K562 (cell line): ENCODE results near the gene ZNF284. TPM values are rescaled to one million over a fixed set of nuclear protein-coding genes. Genes with fewer than 3 reads are reported as not detected.

Experiments used
- ADNP ChIP-seq: fragments of 200-800 bp; sonication (Bioruptor generic); IDR thresholded peaks from 2 replicates; pipeline ENCODE4 v1.6.1; 2016; ENCODE audit warnings: missing genetic modification characterization, missing compliant biosample characterization
- BDP1 ChIP-seq: IDR thresholded peaks from 3 replicates; pipeline ENCODE4 v1.6.1; 2011; ENCODE audit not compliant: insufficient read length, insufficient read depth
- CEBPG ChIP-seq, 3 experiments: fragments of 200-800 bp in 1 of 3; sonication (Bioruptor generic) in 1 of 3; sonication (generic) in 1 of 3; formaldehyde crosslinking in 1 of 3; IDR thresholded peaks in 2 of 3; conservative IDR thresholded peaks in 1 of 3; 2 replicates each; pipeline versions ENCODE4 v1.6.1 to v1.8.0; 2016 to 2022; ENCODE audit warnings: missing compliant biosample characterization in 2 of 3, missing genetic modification characterization in 2 of 3, mild to moderate bottlenecking in 1 of 3, missing genetic modification reagents in 1 of 3
- MYNN ChIP-seq, 2 experiments: sonication (generic); formaldehyde crosslinking in 1 of 2; IDR thresholded peaks; 2 replicates each; pipeline versions ENCODE4 v1.5.0 to v1.6.1; 2016 to 2020; ENCODE audit warnings: antibody characterized with exemption in 1 of 2, missing genetic modification reagents in 1 of 2
- RBM15 ChIP-seq: fragments of 200-400 bp; formaldehyde crosslinking; IDR thresholded peaks from 2 replicates; pipeline ENCODE4 v1.6.1; 2018; ENCODE audit warnings: mild to moderate bottlenecking, low read length, moderate library complexity; ENCODE audit not compliant: insufficient read depth
- SMAD3 ChIP-seq: fragments of 450-650 bp; formaldehyde crosslinking; conservative IDR thresholded peaks from 2 replicates; pipeline ENCODE4 v1.4.0; 2020; ENCODE audit warnings: mild to moderate bottlenecking
- SPI1 ChIP-seq: IDR thresholded peaks from 2 replicates; pipeline ENCODE4 v1.6.1; 2011; ENCODE audit warnings: low read depth, low read length, control low read depth, borderline replicate concordance
- SREBF1 ChIP-seq: fragments of 150-350 bp; IDR thresholded peaks from 2 replicates; pipeline ENCODE4 v1.6.1; 2014; ENCODE audit warnings: antibody characterized with exemption, low read depth, low read length, borderline replicate concordance
- TAF1 ChIP-seq: IDR thresholded peaks from 2 replicates; pipeline ENCODE4 v1.6.1; 2011; ENCODE audit warnings: mild to moderate bottlenecking, low read length, moderate library complexity; ENCODE audit not compliant: insufficient read depth, control insufficient read depth, severe bottlenecking; ENCODE audit errors: extremely low read depth
- TEAD2 ChIP-seq: fragments of 450-650 bp; IDR thresholded peaks from 2 replicates; pipeline ENCODE4 v1.6.1; 2016; ENCODE audit warnings: missing genetic modification characterization, control low read depth, missing compliant biosample characterization
- THRA ChIP-seq: fragments of 450-650 bp; IDR thresholded peaks from 2 replicates; pipeline ENCODE4 v1.6.1; 2017; ENCODE audit warnings: mild to moderate bottlenecking, moderate library complexity
- XRCC5 ChIP-seq: fragments of 200-400 bp; formaldehyde crosslinking; IDR thresholded peaks from 2 replicates; pipeline ENCODE4 v1.6.1; 2017; ENCODE audit warnings: low read depth, mild to moderate bottlenecking, low read length
- ZBTB9 ChIP-seq: fragments of 450-650 bp; formaldehyde crosslinking; IDR thresholded peaks from 2 replicates; pipeline ENCODE4 v1.4.0; 2020; ENCODE audit warnings: mild to moderate bottlenecking, moderate library complexity
- ZNF3 ChIP-seq: fragments of 250-450 bp; sonication (Bioruptor Pico); IDR thresholded peaks from 2 replicates; pipeline ENCODE4 v1.5.0; 2021; ENCODE audit warnings: mild to moderate bottlenecking, moderate library complexity
- ZNF407 ChIP-seq: fragments of 450-650 bp; IDR thresholded peaks from 2 replicates; pipeline ENCODE4 v1.6.1; 2016; ENCODE audit warnings: low read depth
- ZNF57 ChIP-seq: fragments of 450-650 bp; formaldehyde crosslinking; IDR thresholded peaks from 2 replicates; pipeline ENCODE4 v1.4.0; 2020; ENCODE audit warnings: mild to moderate bottlenecking, moderate library complexity
- polyA plus RNA-seq, 8 experiments: library from polyadenylated mRNA; depleted of rRNA in 4 of 8; stranded (reverse) in 5 of 8; unstranded in 3 of 8; fragments of >200 nt; fragmentation: Nextera tagmentation in 2 of 8; fragmentation: Illumina TruSeq in 1 of 8; extraction: Ambion mirVana in 2 of 8; extraction: Trizol in 1 of 8; gene quantifications; 2 replicates each; pipeline versions ENCODE4 v1.2.1 to v1.2.3, GENCODE V29; 2011 to 2014; ENCODE audit warnings: inconsistent platforms in 1 of 8, missing spikeins in 1 of 8
- total RNA-seq, 7 experiments: library from RNA; depleted of rRNA in 6 of 7; stranded (reverse); fragments of >200 nt in 6 of 7; fragmentation: Illumina TruSeq in 2 of 7; extraction: Trizol in 2 of 7; gene quantifications; 2 replicates each; pipeline versions ENCODE4 v1.2.1 to v1.2.3, GENCODE V29; 2011 to 2021; ENCODE audit warnings: low replicate concordance in 1 of 7

Gene ZNF284
- total and polyA plus RNA-seq, 9 of the 15 experiments (the other 6 are each of a cell fraction or from before 2014, with no cell fraction given) = 0.07 to 0.24 (median 0.20) TPM

- TF ChIP-seq SMAD3 (CRISPR knock-in tag) (0 out of 2 replicates have a peak, but pooled peaks have one; percentile 50), MYNN (IDR thresholded peaks at IDR 0.05) (no peak), MYNN (CRISPR knock-in tag; IDR thresholded peaks at IDR 0.05) (no peak), ADNP (tag) (no peak), ZBTB9 (CRISPR knock-in tag) (0 out of 2 replicates have a peak, but pooled peaks have one; percentile 39), SPI1 (peak; percentile 91), ZNF407 (no peak), ZNF57 (CRISPR knock-in tag) (no peak), RBM15 (no peak), BDP1 (no peak), SREBF1 (no peak), THRA (no peak), TEAD2 (tag) (no peak), ZNF3 (CRISPR knock-in tag) (no peak), XRCC5 (0 out of 2 replicates have a peak, but pooled peaks have one; percentile 23), CEBPG (CRISPR knock-in tag; IDR thresholded peaks at IDR 0.05) (no peak), CEBPG (tag; conservative IDR thresholded peaks at IDR 0.05 in 1 of 2, IDR thresholded peaks at IDR 0.05 in 1 of 2) (no peak; a peak in 1 of 4 replicates), TAF1 (no peak)
These were observed 41.3 kb downstream of the ZNF284 start, which contains the start of gene ZNF225 (continued) for GRCh38 chr19:44113138-44113783.
